Progenitor cell of endocrine pancreas (in vitro differentiated cells): Measurements from ENCODE around the gene MAN1C1. TPM values are rescaled to one million over a fixed set of nuclear protein-coding genes. Genes with fewer than 3 reads are reported as not detected.

Experiments
- DNase-seq: peaks from one replicate; pipeline ENCODE4 v3.0.0; 2021; ENCODE audit warnings: low spot score; ENCODE audit not compliant: unreplicated experiment
- H3K27ac Mint-ChIP-seq: 2 replicates; pipeline ENCODE4 v1.8.0; 2021; ENCODE audit warnings: mild to moderate bottlenecking, moderate library complexity, mixed read lengths
- H3K27me3 Mint-ChIP-seq: 2 replicates; pipeline ENCODE4 v1.8.0; 2021; ENCODE audit warnings: mixed read lengths
- H3K36me3 Mint-ChIP-seq: 2 replicates; pipeline ENCODE4 v1.8.0; 2022; ENCODE audit warnings: mixed read lengths; ENCODE audit not compliant: insufficient read depth
- H3K4me1 Mint-ChIP-seq: 2 replicates; pipeline ENCODE4 v1.8.0; 2021; ENCODE audit warnings: low read depth, mixed read lengths
- H3K4me3 Mint-ChIP-seq: 2 replicates; pipeline ENCODE4 v1.8.0; 2021; ENCODE audit warnings: low read depth, mild to moderate bottlenecking, moderate library complexity, mixed read lengths
- H3K9me3 Mint-ChIP-seq: 2 replicates; pipeline ENCODE4 v1.8.0; 2021; ENCODE audit warnings: low read depth, mixed read lengths
- total RNA-seq: library from RNA; stranded (reverse); gene quantifications from 2 replicates; pipeline ENCODE4 v1.2.1, GENCODE V29; 2021
- TF ChIP-seq, protein P1 (sequence below): fragments of 200-600 bp; sonication (generic); IDR thresholded peaks from one replicate; pipeline ENCODE4 v1.5.0; 2021; ENCODE audit warnings: antibody characterized with exemption, mild to moderate bottlenecking; ENCODE audit not compliant: unreplicated experiment

MAN1C1 gene
- total RNA-seq, 1 donor from 2014 or later: 5.1 TPM

DNA sequence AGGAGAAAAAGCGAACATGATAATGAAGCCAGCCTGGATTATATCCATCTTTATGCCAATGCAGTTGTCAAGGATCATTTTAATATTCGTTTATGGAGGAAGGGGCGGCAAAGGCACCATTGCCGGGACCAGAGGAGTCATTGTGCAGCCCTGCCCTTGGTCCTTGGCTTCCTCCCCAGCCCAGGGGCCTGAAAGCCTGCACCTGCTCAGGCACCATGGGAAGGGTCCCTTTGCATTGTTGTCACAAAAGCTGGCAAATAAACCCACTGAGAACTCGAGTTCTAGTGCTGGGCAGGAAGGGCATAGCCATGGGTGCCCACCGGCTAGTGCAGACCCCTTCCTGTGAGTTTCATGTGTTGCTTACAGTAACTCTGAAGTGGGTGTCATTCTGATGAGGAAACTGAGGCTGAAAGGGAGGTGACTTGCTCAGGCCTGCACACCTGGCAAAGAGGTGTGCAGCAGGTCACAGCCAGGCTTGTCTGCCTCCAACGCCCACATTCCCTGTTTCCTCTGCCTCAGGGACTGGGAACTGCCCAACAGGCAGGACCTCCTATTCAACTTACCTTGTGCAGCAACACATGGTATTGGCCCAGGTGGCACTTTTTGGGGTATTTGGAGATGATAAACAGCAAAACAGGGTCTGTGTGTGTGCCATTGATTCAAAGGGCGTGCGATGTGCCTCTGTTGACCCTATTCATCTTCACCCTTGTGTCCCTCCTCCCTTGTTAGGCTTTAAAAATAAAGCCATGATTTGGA lies 84.6 kb downstream of the MAN1C1 start:
- H3K4me1 Mint-ChIP-seq: peaks cover 20% of the 10 kb centered on the region

DNA sequence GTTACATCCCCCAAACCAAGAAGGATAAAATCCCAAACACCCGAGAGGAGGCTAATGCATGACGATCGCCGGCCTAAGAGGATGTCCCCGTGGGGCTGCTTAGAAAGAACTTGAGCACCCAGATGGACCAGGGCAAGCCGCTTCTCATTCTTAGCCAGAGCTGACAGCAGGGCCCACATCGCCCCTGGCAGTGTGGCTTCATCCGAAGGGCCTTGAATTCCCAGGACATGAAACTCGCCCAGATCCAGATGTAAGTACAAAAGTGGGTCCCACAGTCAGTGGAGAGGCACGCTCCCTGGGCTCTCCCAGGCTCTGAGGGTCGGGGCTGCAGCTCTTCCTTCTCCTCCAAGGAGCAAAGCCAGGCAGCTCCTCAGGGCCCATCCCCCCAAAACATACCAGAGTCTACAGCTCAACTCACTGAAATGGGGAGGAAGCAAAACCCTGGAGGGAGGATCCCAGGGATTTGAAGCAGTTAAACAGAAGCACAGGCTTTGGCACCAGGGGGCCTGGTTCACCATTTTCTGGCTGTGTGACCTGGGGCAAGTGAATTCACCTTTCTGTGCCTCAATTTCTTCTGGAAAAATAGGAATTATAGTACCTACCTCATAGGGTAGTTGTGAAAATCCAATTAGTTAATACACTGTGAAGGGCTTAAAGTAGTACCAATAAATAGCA lies 85.6 kb downstream of the MAN1C1 start:
- no peaks in the 10 kb centered on the region for H3K9me3 Mint-ChIP-seq
- DNase-seq: no peak
- no peaks in the 10 kb centered on the region for H3K36me3 Mint-ChIP-seq
- peaks cover 29% of the 10 kb centered on the region for H3K4me1 Mint-ChIP-seq
- no peak overlapping the region for H3K27ac Mint-ChIP-seq
- H3K4me3 Mint-ChIP-seq: no peak overlapping the region
- peaks cover 13% of the 10 kb centered on the region for H3K27me3 Mint-ChIP-seq
- TF ChIP-seq, protein P1, sequence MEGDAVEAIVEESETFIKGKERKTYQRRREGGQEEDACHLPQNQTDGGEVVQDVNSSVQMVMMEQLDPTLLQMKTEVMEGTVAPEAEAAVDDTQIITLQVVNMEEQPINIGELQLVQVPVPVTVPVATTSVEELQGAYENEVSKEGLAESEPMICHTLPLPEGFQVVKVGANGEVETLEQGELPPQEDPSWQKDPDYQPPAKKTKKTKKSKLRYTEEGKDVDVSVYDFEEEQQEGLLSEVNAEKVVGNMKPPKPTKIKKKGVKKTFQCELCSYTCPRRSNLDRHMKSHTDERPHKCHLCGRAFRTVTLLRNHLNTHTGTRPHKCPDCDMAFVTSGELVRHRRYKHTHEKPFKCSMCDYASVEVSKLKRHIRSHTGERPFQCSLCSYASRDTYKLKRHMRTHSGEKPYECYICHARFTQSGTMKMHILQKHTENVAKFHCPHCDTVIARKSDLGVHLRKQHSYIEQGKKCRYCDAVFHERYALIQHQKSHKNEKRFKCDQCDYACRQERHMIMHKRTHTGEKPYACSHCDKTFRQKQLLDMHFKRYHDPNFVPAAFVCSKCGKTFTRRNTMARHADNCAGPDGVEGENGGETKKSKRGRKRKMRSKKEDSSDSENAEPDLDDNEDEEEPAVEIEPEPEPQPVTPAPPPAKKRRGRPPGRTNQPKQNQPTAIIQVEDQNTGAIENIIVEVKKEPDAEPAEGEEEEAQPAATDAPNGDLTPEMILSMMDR: no peak

More for the DNA sequence above, 84.6 kb downstream of the MAN1C1 start:
- TF ChIP-seq, protein P1: no peak
- Mint-ChIP-seq H3K36me3 (no peaks in the 10 kb centered on the region), H3K9me3 (no peaks in the 10 kb centered on the region), H3K4me3 (no peak overlapping the region), H3K27ac (no peak overlapping the region), H3K27me3 (peaks cover 18% of the 10 kb centered on the region)
- no peak for DNase-seq

DNA sequence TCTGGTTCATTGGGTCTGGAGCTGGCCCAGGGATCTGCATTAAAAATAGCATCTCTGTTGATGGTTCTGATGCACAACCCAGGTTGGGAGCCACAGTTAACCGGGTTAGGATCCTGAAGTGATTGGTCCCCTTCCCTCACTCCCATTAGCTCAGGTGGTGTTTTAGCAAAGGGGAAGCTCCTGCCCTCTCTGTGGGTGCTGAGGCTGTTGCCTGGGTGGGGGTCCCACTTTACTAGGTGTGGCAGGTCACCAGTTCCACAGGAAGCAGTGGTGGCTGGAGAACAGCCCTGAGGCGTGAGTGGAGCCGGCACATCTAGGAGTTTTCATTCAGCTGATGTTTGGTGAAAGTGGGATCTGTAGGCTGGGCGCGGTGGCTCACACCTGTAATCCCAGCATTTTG lies 86.5 kb downstream of the MAN1C1 start:
- no peak overlapping the region for H3K27ac Mint-ChIP-seq
- H3K4me1 Mint-ChIP-seq: peaks cover 37% of the 10 kb centered on the region
- no peaks in the 10 kb centered on the region for H3K36me3 Mint-ChIP-seq
- no peak overlapping the region for H3K4me3 Mint-ChIP-seq
- peaks cover 13% of the 10 kb centered on the region for H3K27me3 Mint-ChIP-seq
- TF ChIP-seq, protein P1: no peak
- H3K9me3 Mint-ChIP-seq: no peaks in the 10 kb centered on the region
- DNase-seq: no peak

DNA sequence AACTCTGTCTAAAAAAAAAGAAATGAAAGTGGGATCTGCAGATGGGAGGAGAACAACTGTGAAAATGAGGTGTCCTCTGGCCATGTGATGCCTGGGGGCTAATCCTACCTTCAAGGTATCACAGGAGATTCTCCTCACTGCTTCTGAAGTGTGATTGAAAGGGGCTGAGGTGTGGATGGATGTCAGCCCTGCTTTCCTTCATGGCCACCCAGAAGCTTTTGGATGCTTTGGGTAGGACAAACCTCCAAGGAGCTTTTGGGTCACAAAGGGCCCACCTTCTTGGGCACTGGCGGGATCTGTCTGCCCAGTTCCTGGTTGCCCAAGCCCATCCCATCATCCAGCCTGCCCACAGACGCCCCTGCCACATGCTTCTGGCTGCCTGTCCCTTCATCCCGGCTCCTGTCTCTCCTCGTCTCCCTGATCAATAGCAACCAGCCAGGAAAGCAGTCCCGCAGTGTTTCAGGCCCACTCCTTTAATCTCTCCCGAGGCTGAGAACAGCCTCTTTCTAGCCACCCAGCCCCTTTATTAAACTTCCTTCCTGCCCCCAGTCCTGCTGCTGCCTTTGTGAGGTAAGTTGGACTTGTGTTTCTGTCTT lies 87.2 kb downstream of the MAN1C1 start:
- no peak for DNase-seq
- Mint-ChIP-seq H3K4me1 (peaks cover 39% of the 10 kb centered on the region), H3K36me3 (no peaks in the 10 kb centered on the region), H3K9me3 (no peaks in the 10 kb centered on the region), H3K27ac (no peak overlapping the region), H3K27me3 (peaks cover 13% of the 10 kb centered on the region), H3K4me3 (no peak overlapping the region)
- TF ChIP-seq, protein P1: no peak

DNA sequence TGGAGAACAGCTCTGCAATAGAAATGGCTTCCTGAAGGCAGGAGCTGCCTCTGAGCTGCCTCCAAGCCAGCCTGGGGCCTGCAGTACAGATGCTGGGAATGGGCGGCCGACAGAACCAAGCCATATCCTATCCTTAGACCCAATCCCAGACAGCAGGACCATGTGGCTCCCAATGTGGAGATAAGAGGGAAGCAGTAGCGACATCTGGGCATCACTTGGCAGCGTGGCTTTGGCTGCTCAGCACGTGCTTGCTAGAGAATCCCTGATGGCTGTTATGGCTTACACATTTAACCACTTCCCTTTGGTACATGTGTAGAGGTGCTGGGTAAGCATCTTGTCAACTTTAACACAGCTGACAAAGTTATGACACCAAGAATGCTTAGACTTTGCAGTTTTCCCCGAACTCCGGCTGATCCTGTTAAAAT lies 87.7 kb downstream of the MAN1C1 start:
- TF ChIP-seq, protein P1: no peak
- H3K36me3 Mint-ChIP-seq: no peaks in the 10 kb centered on the region
- peaks cover 13% of the 10 kb centered on the region for H3K27me3 Mint-ChIP-seq
- H3K4me1 Mint-ChIP-seq: peaks cover 41% of the 10 kb centered on the region
- DNase-seq: no peak
- H3K27ac Mint-ChIP-seq: no peak overlapping the region
- H3K4me3 Mint-ChIP-seq: no peak overlapping the region
- no peaks in the 10 kb centered on the region for H3K9me3 Mint-ChIP-seq
